Measurements from ENCODE around the gene RPL10. TPM values are rescaled to one million over a fixed set of nuclear protein-coding genes. Genes with fewer than 3 reads are reported as not detected.
"Not testable (repeated sequence)": the region's sequence is repeated elsewhere in the genome, so short reads cannot be mapped to it uniquely, and the experiment has no call there.

RPL10 gene
- total RNA-seq, 1 donor from 2014 or later: 1,937 TPM

DNA sequence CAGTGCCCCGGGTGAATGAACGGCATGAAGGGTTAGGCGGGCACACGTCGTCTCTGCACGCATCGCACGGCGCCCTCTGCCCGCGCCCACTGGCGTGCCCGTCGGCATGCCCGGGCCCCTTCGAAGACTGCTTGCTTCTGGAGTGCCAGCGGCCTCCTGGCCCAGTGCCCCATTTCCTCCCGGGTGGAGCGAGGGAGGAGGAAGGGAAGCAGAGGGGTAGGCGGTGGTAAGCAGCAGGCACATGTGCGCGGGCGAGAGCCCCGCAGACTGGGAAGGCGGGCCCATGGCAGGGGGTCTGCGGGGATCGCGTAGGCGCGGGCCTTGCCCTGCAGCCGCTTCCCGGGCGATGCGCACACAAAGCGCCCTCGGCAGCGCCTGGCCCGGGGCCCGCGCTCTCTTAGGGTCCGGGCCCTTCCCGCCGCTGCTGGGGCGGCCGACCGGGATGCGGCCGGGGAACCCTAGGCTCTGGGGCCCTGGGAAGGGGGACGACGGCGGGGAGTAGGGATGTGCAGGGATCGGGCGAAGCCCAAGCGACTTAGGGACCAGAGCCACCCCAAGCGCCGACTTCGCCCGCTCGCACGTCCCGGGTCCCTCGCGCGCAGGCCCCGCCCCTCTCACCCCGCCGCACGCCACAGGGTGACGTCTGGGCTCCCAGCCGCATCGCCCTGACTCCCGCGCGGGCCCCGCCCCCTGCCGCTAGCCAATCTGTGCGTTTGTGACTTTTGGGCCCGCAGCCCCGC, 19.9 kb upstream of the RPL10 start:
- DNase-seq (ENCODE audit: low spot score): peak; percentile 62

DNA sequence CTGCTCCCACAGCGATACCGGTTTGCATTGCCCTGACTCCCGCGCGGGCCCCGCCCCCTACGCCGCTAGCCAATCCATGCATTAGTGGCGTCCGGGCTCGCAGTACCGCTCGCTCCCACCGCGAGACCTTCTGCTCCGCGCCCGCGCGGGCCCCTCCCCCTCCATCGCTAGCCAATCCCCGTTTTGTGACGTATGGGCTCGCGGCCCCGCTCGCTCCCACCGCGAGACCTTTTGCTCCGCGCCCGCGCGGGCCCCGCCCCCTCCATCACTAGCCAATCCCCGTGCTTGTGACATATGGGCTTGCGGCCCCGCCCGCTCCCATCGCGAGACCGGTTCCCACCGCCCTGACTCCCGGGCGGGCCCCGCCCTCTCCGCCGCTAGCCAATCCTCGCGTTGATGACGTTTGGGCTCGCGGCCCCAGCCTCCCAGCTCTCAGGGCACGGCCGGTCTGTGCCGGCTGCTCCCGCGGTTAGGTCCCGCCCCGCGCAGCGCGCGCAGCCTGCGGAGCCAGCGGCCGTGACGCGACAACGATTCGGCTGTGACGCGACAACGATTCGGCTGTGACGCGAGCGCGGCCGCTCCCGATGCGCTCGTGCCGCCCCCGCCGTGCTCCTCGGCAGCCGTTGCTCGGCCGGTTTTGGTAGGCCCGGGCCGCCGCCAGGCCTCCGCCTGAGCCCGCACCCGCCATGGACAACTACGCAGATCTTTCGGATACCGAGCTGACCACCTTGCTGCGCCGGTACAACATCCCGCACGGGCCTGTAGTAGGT, 19.2 kb upstream of the RPL10 start, which contains the start of gene EMD:
TSS of gene EMD (plus strand) at position 497 of the 770 bp plus-strand sequence. CDS start at position 687, 190 bp downstream.
- DNase-seq (ENCODE audit: low spot score): peak; percentile 97

DNA sequence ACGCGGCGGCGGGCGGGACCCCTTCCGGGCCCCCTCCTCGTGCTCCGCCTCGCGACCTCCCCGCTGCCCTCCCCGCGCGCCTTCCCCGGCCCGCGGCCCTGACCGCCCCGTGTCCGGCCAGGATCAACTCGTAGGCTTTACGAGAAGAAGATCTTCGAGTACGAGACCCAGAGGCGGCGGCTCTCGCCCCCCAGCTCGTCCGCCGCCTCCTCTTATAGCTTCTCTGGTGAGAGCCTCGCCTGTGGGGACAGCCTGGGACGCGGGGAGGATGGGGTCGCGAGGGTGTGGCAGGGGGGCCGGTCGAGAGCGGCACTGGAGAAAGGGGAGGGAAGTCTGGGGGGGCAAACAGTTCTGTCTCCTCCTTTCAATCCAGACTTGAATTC, 18.6 kb upstream of the RPL10 start:
- no peak for DNase-seq (ENCODE audit: low spot score)

DNA sequence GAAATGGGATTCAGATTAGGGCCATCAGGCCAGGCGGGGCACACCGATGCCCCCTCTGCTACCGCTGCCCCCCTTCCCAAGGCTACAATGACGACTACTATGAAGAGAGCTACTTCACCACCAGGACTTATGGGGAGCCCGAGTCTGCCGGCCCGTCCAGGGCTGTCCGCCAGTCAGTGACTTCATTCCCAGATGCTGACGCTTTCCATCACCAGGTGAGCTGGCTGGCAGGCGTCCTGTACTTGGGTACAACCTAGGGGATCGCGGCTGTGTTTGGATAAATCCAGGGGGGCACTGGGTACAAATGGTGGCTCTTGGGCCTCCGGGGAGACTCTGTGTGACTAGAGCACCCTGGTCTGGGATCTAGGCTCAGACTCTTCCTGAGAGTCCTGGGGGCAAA, 18.0 kb upstream of the RPL10 start:
- DNase-seq (ENCODE audit: low spot score): no peak

DNA sequence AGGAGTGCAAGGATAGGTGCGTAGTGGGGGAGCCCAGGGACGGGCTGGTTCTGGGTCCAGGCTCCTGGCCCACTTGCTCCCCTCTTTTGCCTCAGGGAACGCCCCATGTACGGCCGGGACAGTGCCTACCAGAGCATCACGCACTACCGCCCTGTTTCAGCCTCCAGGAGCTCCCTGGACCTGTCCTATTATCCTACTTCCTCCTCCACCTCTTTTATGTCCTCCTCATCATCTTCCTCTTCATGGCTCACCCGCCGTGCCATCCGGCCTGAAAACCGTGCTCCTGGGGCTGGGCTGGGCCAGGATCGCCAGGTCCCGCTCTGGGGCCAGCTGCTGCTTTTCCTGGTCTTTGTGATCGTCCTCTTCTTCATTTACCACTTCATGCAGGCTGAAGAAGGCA, 17.4 kb upstream of the RPL10 start:
- DNase-seq (ENCODE audit: low spot score): no peak

DNA sequence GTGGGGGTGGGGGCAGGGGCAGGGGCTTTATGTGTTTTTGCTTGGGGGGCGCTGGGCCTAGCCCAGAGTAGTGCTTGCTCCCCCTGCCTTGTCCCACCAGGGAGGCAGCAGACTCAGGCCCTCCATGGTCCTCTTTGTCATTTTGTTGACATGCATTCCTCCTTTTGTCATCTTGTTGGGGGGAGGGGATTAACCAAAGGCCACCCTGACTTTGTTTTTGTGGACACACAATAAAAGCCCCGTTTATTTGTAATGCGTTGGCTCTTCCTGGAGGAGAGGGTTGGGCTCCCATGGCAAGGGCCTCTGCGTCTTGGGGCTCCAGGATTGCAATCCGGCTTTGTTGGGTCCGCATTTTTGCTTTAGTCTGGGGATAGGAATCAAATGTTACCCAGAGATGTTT, 16.9 kb upstream of the RPL10 start:
- DNase-seq (ENCODE audit: low spot score): no peak

DNA sequence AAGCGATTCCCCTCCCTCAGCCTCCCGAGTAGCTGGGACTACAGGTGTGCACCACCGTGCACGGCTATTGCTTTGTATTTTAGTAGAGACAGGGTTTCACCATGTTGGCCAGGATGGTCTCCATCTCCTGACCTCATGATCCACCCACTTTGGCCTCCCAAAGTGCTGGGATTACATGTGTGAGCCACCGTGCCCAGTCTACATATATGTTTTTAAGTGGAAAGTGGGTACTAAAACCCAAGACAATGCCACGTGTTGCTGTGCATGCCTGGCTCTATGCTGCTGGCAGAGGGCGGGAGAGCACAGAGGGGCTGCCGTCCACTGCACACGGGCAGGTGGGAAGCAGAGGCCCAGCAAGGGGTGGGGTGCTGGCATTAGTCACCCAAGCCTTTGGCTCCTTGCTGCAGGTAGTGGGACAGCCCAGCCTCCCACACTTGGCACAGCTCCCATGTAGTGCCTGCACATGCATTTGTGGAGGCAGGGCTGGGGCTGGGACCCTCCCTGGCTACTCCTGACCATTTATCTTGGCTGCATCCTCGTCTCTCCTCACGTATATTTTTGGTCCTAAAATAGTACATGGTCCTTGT, 15.6 kb upstream of the RPL10 start:
- no peak for DNase-seq (ENCODE audit: low spot score)

DNA sequence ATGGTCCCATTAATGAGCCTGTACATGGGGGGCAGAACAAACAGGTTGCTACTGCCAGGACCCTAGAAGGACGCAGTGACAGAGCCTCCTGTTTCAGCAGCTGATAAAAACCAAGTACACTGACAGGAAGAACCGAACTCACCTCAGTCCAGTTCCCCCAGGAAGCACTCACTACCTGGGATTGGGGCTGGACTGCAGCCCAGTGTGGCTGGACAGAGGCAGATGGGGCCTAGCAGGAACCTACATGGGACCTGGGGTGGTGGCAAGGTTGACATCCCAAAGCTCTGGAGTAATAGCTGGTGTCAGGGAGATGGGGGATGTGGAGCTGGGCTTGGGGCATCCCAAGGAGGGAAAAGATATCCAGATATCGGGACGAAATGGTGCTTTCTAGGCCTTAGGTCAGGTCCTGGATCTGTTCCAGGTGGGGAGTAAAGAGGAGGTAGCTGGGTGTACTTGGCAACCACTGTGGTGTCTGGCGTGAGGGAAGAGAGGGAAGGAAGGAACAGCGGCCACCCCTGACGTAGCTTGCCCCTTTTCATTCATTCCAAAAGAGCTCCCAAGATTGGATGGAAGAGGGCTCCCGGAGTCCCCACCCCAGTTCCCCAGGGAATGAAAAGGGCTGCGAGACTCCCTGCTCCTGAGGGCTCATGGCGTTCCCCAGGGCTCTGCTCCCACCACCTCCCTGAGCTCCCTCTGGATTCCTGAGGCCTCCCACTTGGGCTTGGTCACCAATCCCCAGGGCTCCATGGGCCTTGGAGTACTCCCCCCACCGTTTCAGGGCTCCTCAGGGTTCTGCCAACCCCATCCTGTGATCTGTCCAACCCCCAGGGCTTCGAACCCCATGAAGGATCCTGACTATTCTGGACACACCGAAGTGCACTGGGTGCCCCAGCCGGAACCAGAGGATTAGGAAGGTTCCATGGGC, 14.6 kb upstream of the RPL10 start:
- no peak for DNase-seq (ENCODE audit: low spot score)

DNA sequence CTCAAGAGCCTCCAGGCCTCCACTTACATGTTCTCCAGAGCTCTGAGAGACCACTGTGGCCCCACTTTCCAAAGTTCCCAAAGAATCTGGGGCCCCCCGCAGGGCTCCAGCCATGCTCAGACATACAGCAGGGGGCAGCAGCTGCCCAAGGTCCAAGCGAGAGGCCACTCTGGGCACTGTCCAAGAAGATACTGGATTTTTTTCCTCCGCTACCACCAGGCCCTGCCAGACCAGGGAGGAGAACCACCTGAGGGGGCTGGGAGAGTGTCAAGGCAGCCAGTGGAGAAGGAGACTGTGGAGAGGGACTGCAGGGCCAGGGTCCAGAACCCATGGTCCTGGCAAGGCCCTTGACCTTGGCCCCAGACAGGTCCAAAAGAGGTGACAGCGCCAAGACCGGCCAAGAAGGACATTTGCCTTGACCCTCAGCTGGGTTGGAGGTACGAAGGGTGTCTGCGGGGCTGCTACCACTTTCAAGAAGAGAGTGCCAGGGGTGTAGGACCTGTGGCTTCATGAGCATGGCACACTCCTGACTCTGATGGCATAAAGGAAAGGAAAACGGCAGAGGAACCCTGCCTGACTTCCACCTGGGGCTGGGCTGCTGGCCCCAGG, 13.8 kb upstream of the RPL10 start:
- DNase-seq (ENCODE audit: low spot score): no peak

DNA sequence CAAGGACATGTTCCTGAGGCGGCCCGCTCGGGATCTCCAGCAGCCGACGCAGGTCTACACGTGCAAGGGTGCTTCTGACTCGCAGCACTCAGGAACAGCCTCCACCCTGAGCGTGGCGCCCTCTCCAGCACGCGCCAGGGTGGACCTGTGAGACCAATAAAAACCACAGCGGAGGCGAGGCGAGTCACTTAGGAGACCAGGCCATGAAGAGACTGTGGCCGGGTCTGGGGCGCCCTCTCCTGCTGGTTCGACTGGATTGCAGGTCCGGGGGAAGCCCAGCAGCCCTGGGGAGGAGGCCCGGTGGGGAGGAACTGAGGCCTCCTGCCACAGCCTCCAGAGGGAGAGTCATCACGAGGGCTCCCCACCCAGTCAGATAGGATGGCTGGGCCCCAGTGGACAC, 10.1 kb upstream of the RPL10 start:
- DNase-seq (ENCODE audit: low spot score): not testable (repeated sequence)

DNA sequence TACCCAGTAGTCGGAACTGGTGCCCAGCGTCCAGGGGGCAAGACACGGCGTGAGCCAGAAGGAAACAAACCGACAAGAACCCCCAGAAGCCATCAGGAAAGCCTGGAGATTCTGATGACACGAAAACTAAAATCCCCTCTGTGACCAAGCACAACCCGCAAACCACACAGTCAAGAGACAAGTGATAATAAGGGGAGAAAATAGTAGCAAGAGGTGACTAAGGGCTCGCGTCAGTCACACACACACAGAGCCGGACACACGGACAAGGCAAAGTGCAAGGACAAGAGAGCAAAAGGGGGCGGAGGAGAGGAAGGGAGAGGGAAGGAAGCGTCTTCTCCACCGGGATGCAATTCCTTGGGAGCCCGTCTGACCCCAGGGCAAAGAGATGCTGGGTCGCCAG, 9.5 kb upstream of the RPL10 start:
- not testable (repeated sequence) for DNase-seq (ENCODE audit: low spot score)

DNA sequence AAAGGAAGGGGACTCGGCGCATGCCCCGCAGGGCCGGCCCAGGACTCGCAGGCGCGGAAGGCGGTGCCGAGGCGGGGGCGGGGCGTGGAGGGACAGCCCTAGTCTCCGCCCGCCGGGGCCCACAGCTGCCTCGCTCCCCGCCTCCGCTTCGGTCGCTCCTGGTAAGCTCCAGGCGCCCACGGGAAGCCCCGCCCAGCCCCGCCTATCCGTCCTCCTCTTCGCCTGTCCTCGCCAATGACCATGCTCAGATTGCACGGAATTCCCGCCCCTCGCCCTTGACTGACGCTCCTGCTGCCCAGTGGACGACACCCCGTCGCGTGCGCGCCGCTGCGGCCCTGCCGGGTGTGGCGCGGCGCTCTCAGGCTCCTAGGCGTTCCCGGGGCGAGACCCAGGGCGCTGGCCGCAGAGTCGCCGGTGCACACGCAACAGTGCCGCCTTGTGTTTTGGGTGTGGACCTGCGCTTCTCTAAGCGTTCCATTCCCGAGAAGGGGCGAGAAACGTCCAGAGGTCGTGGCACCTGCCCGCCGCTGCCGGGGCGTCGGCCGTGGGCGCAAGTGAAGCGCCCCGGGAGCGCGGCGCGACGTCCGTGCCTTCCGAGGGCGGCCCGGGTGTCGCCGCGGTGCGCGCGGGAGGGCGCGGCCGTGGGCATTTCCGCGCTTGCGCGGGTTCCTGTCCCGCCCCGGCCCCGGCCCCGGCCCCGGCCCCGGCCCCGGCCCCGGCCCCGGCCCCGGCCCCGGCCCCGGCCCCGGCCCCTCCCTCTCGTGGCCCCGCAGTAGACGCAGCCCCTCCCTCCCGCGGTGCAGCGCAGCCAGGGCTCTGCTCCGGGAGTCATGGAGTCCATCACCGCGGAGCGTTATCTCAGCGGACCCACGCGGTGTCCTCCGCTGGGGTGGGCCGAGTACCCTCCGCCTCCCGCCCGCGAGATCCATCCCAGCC, 8.1 kb upstream of the RPL10 start:
- not testable (repeated sequence) for DNase-seq (ENCODE audit: low spot score)

DNA sequence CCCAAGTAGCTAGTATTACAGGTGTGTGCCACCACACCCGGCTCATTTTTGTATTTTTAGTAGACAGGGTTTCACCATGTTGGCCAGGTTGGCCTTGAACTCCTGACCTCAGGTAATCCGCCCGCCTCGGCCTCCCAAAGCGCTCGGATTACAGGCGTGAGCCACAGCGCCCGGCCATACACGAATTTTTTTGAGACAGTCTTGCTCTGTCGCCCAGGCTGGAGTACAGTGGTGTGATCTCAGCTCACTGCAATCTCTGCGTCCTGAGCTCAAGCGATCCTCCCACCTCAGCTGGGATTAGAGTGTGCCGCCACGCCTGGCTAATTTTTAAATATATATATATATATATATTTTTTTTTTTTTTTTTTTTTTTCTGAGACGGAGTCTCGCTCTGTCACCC, 1.8 kb upstream of the RPL10 start:
- not testable (repeated sequence) for DNase-seq (ENCODE audit: low spot score)

DNA sequence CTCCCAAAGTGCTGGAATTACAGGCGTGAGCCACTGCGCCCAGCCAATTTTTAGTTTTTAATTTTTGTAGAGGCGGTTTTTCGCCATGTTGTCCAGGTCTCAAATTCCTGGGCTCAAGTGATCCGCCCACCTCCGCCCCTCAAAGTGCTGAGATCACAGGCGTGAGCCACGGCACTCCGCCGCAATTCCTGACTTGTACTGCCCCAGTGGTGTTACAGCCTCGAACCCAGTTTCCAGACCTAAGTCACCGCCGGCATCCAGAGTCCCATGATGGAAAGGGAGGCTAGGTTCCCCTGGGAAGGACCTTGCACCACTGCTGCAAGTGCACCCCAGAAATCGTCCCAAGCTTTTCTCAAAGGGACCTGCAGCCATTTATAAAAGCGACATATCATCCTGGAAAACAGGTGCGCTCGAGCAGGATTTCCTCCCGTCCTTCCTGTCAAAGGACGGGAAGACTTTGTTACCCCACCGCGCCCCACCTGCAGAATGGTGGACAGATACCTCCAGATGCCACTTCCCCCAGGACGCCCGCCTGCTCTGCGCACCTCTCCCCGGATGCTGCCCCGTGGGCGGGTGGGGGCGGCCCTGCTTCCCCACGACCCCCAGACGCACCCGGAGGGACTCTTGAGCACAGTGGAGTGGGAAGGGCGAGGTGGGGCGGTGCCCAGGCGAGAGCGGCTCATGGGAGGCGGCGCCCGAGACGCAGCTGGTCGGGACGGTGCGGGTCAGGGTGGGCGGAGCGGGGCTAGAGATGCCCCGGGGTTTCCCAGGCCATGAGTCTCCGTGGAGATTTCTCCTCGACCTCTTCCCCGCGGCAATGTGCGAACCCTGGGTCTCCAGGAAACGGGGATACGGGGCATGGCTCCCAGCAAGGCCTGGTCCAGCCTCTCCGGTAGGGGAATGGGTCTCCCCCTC, 947 bp upstream of the RPL10 start:
- peak; percentile 52 for DNase-seq (ENCODE audit: low spot score)

DNA sequence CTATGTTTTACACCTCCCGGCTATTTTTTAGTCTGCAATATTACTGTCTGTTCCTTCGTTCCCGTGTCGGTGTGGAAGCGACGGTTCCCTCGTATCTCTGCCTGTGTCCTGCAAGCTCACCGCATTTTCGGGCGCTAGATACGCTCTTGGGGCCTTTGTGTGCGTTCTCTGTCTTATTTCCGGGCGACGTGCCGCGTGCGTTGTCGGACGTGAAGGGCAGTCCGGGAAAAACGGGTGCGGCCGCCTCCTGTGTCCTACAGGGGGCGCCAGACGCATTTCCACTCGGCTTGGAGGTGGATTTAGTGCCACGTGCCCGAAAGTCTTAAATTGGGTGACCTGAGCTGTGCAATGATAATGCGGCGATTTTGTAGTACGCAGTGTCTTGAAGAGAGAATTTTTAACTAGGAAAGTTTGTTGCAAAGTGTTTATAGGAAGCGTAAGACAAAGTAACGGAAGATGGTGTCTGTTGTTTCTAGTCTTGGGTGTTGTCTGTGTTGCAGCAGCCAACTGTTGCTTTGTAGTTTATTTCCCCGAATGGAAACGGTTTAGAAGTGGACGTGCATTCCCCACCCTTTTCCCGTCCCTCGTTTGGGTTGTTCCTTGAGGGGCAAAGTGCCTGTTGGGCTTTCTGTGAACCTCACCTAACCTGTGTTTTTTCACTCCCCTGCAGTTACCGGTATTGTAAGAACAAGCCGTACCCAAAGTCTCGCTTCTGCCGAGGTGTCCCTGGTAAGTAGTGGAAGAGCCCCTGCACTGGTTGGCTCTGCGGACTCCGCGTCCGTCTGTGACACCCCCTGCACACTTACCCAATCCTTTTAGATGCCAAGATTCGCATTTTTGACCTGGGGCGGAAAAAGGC, 720 bp downstream of the RPL10 start:
- DNase-seq (ENCODE audit: low spot score): peak; percentile 88

DNA sequence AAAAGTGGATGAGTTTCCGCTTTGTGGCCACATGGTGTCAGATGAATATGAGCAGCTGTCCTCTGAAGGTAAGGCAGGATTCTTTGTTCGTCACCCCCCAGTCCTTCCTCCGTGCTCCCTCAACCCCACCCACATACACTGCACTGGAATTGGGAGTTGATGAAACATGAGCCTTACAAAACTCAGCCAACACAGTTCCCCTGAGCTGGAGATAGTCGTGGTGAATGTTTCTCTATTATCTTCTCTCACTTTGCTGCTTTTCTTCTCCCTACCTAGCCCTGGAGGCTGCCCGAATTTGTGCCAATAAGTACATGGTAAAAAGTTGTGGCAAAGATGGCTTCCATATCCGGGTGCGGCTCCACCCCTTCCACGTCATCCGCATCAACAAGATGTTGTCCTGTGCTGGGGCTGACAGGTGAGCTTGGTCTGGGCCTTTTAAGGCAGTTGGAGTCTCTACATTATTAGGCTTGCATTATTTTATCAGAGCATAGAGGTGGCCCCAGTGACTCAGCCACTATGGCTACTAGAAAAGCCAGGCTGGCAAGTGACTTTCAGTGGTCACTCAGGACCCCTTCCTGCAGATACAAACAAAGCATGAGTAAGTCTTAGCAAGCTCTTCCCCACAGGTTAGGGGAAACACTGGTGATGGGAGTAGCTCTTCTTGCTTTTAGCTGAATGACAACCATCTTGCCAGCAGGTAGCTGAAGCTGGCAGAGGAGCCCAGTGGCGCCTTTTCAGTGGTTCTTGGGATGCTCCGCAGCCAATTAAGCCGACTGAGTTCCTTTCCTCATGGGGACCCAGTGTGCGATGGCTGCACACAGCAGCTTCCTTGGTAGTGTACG, 1.6 kb downstream of the RPL10 start:
- DNase-seq (ENCODE audit: low spot score): no peak

DNA sequence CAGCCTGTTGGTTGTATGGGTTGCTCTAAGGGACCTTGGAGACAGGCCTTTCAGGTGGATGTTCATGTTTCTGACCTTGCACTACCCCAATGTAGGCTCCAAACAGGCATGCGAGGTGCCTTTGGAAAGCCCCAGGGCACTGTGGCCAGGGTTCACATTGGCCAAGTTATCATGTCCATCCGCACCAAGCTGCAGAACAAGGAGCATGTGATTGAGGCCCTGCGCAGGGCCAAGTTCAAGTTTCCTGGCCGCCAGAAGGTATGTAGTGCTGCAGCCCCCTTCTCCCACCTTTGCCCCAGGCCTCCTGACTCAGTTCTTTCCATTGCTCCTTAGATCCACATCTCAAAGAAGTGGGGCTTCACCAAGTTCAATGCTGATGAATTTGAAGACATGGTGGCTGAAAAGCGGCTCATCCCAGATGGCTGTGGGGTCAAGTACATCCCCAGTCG, 2.2 kb downstream of the RPL10 start:
- DNase-seq (ENCODE audit: low spot score): not testable (repeated sequence)
